ENCODE data around the gene AGFG1.

DNA sequence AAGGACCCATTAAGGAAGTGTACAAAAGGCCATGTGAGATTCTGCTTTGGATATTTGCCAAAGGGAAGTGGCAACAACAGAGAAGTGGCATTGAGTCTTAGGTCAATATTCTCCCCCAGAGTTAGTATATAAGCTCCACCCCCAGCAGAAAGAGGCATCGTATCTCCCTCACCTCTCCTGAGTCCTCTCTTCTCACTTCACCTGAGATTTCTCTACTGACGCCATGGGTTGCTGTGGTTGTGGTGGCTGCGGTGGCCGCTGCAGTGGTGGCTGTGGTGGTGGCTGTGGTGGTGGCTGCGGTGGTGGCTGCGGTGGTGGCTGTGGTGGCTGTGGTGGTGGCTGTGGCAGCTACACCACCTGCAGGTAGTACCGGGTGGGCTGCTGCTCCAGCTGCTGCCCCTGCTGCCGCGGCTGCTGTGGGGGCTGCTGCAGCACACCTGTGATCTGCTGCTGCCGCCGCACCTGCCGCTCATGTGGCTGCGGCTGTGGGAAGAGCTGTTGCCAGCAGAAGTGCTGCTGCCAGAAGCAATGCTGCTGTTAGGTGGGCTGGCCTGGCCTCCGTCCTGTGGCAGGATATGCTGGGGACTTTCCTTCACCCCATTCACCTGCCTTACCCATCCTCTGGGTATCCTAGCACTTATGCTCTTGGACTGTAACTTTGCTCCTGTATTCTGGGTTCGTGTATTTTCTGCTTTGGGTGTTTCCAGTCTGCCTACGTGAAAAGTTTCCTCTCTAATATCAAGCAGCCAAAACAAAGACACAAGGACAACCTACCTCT lies 136.8 kb downstream of the AGFG1 start:
- TF ChIP-seq GATA3 (IDR thresholded peaks at IDR 0.05; ENCODE audit: low read depth, low read length): no peak
- TF ChIP-seq GATA2 (IDR thresholded peaks at IDR 0.05; ENCODE audit: low read depth, low read length): no peak

Measured in SH-SY5Y (cell line).